Esophagus muscularis mucosa (tissue), 4 donors: Measurements from ENCODE around the gene CMBL. TPM values are rescaled to one million over a fixed set of nuclear protein-coding genes. Genes with fewer than 3 reads are reported as not detected.
"Not testable (repeated sequence)": the region's sequence is repeated elsewhere in the genome, so short reads cannot be mapped to it uniquely, and the experiment has no call there.

ENCODE experiments used
- DNase-seq: peaks from one replicate; pipeline ENCODE4 v3.0.0-alpha.2; 2017; ENCODE audit errors: extremely low spot score
- H3K27ac ChIP-seq, 4 donors: fragments of 200-600 bp; sonication (generic); replicated peaks in 1 of 4; 1 replicate in 3 of 4; 2 replicates in 1 of 4; pipeline ENCODE4 v1.5.1; 2016 to 2019; ENCODE audit warnings: mild to moderate bottlenecking in 1 of 4
- H3K27me3 ChIP-seq, 4 donors: fragments of 200-600 bp; sonication (generic); one replicate each; pipeline versions ENCODE4 v1.5.1 to v1.6.0; 2016 to 2019
- H3K36me3 ChIP-seq, 4 donors: fragments of 200-600 bp; sonication (generic); one replicate each; pipeline ENCODE4 v1.5.1; 2016 to 2019
- H3K4me1 ChIP-seq, 4 donors: fragments of 200-600 bp; sonication (generic); one replicate each; pipeline ENCODE4 v1.5.1; 2016 to 2019
- H3K4me3 ChIP-seq, 4 donors: fragments of 200-600 bp; sonication (generic); 1 replicate in 2 of 4; 2 replicates in 2 of 4; pipeline ENCODE4 v1.5.1; 2016 to 2019; ENCODE audit warnings: mild to moderate bottlenecking in 4 of 4, moderate library complexity in 1 of 4
- H3K9me3 ChIP-seq, 4 donors: fragments of 200-600 bp; sonication (generic); 1 replicate in 3 of 4; 2 replicates in 1 of 4; pipeline ENCODE4 v1.5.1; 2016 to 2019
- EP300 ChIP-seq: sonication (generic); formaldehyde crosslinking; IDR thresholded peaks from one replicate; pipeline ENCODE4 v1.6.1; 2017; ENCODE audit warnings: antibody characterized with exemption
- POLR2A ChIP-seq: fragments of 450-650 bp; IDR thresholded peaks from one replicate; pipeline ENCODE4 v1.6.1; 2017; ENCODE audit warnings: antibody characterized with exemption, moderate library complexity, mild to moderate bottlenecking, low read depth
- POLR2AphosphoS5 ChIP-seq, 2 donors: sonication (generic); formaldehyde crosslinking; IDR thresholded peaks; one replicate each; pipeline ENCODE4 v1.6.1; 2017; ENCODE audit warnings: antibody characterized with exemption in 2 of 2
- whole genome bisulfite sequencing: methylation state at CpG from one replicate; pipeline ENCODE4 v1.1.5; 2018; 5-methylcytosine and 5-hydroxymethylcytosine counted together
- intact Hi-C: fragments of 100-400 bp; cut with DNase I; formaldehyde crosslinking; loops from one replicate; pipeline ENCODE4 v1.15.1; 2023
- total RNA-seq, 4 donors: library from RNA; depleted of rRNA; stranded (reverse); fragments of >200 nt; gene quantifications; one replicate each; pipeline versions ENCODE4 v1.1.0 to v1.2.1, GENCODE V29; 2016
- TF ChIP-seq, protein P1 (sequence below), 3 experiments: fragments of 200-600 bp in 2 of 3; fragments of 450-650 bp in 1 of 3; sonication (generic) in 2 of 3; IDR thresholded peaks; one replicate each; pipeline ENCODE4 v1.5.1; 2017 to 2019; ENCODE audit warnings: antibody characterized with exemption in 3 of 3, mild to moderate bottlenecking in 2 of 3, moderate library complexity in 1 of 3

CMBL gene
- total RNA-seq, 4 donors from 2014 or later: 3.8 to 7.8 (median 5.1) TPM

DNA sequence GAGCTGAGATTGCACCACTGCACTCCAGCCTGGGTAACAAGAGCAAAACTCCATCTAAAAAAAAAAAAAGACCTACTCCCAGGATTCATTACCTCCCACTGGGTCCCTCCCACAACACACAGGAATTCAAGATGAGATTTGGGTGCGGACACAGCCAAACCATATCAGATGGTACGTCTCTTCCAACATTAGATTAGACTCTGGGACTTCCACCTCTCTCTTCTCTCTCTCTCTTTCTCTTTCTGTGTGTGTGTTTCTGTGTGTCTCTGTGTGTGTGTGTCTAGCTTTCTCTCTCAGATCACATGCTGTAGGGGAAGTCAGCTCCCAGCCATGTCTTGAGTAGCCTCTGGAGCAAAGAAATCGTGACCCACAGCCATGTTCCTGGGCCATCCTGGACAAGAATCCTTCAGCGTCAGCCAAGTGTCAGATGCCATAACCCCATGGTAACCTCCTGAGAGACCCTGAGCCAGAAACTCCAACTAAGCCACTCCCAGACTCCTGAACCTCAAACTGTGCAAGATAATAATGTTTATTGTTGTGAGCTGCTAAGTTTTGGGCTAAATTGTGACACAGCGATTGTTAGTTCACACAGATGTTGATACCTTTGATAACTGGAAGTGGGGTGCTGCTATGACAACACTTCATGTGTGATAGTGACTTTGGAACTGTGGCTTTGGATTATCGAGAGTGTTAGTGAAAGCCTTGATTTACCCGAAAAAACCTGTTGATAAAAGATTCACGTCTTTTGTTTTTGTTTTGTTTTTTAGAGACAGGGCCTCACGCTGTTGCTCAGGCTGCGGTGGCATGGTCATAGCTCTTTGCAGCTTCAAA, 4.1 kb upstream of the CMBL start:
- Histone ChIP-seq H3K36me3 (no peaks in the 10 kb centered on the region), H3K27me3 (no peaks in the 10 kb centered on the region), H3K9me3 (no peaks in the 10 kb centered on the region), H3K27ac (no peak overlapping the region), H3K4me1 (peaks cover under 1 to 15% (median 6%) of the 10 kb centered on the region in 4 donors), H3K4me3 (no peak overlapping the region)
- WGBS: 86% methylated on average over 10 of the region's 10 CpGs
- no peak for DNase-seq
- TF ChIP-seq, protein P1, sequence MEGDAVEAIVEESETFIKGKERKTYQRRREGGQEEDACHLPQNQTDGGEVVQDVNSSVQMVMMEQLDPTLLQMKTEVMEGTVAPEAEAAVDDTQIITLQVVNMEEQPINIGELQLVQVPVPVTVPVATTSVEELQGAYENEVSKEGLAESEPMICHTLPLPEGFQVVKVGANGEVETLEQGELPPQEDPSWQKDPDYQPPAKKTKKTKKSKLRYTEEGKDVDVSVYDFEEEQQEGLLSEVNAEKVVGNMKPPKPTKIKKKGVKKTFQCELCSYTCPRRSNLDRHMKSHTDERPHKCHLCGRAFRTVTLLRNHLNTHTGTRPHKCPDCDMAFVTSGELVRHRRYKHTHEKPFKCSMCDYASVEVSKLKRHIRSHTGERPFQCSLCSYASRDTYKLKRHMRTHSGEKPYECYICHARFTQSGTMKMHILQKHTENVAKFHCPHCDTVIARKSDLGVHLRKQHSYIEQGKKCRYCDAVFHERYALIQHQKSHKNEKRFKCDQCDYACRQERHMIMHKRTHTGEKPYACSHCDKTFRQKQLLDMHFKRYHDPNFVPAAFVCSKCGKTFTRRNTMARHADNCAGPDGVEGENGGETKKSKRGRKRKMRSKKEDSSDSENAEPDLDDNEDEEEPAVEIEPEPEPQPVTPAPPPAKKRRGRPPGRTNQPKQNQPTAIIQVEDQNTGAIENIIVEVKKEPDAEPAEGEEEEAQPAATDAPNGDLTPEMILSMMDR (IDR thresholded peaks at IDR 0.05): no peak
- TF ChIP-seq EP300 (no peak), POLR2A (no peak)
- intact Hi-C loops: no loop called here

DNA sequence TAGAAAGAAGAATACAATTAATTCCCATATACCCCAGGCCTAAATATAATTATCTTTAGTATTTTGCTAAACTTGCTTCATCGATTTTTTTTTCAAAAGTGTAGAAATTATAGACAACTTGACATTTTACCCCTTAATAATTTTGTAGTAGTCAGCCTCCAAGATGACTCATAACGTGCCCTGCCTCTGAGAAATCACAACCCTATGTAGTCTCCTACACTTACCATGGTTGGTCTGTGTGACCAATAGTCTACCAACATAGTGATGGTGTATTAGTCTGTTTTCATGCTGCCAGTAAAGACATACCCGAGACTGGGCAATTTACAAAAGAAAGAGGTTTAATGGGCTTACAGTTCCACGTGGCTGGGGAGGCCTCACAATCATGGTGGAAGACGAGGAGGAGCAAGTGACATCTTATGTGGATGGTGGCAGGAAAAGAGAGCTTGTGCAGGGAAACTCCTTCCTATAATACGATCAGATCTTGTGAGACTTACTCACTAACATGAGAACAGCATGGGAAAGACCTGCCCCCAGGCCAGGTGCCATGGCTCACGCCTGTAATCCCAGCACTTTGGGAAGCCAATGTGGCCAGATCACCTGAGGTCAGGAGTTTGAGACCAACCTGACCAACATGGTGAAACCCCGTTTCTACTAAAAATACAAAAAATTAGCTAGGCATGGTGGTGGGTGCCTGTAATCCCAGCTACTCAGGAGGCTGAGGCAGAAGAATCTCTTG, 3.3 kb upstream of the CMBL start:
- intact Hi-C loops, H3K27ac ChIP-seq, H3K4me3 ChIP-seq, H3K36me3 ChIP-seq, H3K9me3 ChIP-seq, H3K27me3 ChIP-seq, DNase-seq: not testable (repeated sequence)
- peaks cover 4 to 23% (median 14%) of the 10 kb centered on the region in 4 donors for H3K4me1 ChIP-seq
- 93% methylated on average over 8 of the region's 8 CpGs for WGBS

DNA sequence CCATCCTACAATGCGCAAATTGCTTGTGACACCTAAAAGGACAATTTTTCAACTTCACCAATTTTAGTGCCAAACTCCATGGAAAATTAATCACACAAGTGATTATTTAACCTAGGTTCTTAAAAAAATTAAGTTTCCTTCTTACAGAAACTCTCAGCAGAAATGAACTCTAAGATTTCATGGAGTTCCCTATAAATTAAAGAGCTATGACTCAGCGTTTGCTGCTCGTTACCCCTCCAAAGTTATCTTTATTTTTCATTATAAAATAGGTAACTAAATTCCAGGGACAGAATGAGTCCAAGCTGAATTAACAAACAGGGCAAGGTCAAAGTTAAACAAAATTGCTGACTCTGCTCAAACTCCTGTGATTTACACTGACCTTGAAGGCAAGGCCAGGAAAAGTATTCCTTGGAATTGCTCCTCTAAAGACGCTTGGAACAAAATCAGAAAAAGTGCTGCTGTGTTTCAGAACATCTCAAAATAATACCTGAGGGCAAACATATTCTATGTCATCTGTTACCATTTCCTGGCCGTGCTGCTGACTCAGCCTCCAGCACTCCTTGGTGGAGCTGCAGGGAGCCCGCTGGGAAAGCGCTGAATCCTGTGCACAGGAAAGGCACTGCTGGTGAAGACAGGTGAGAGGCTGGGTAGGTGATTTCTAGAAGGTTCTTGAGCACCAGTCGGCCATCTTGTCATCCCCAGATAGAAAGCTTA, 2.5 kb upstream of the CMBL start:
- no peak for DNase-seq
- Histone ChIP-seq H3K27me3 (no peaks in the 10 kb centered on the region), H3K27ac (no peak overlapping the region), H3K36me3 (no peaks in the 10 kb centered on the region), H3K4me3 (no peak overlapping the region), H3K9me3 (no peaks in the 10 kb centered on the region), H3K4me1 (peaks cover 4 to 24% (median 18%) of the 10 kb centered on the region in 4 donors)
- TF ChIP-seq EP300: no peak
- TF ChIP-seq, protein P1 (IDR thresholded peaks at IDR 0.05): no peak
- TF ChIP-seq POLR2A: no peak
- no peak for TF ChIP-seq POLR2AphosphoS5 (IDR thresholded peaks at IDR 0.05)
- WGBS: 78% methylated on average over 8 of the region's 8 CpGs
- intact Hi-C loops: no loop called here

DNA sequence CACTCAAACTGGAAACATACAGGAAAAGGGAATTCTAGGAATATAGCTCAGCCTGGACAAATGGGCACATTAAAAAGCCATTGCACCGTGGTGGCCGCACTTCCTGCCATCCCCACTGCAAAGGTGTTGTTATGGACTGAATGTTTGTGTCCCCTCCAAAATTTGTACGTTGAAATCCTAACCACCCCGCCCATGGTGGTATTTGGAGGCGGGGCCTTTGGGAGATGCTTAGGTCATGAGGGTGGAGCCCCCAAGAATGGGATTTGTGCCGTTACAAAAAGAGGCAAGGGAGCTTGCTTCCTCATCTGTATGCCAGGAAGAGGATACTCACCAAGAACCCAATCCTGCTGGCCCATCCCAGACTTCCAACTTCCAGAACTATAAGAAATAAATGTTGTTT, 1.1 kb upstream of the CMBL start:
- no peaks in the 10 kb centered on the region for H3K27me3 ChIP-seq
- no peaks in the 10 kb centered on the region for H3K9me3 ChIP-seq
- H3K4me3 ChIP-seq: no peak overlapping the region
- DNase-seq: no peak
- 98% methylated on average over 6 of the region's 6 CpGs for WGBS
- intact Hi-C loops: no loop called here
- H3K36me3 ChIP-seq: no peaks in the 10 kb centered on the region
- TF ChIP-seq, protein P1 (IDR thresholded peaks at IDR 0.05): no peak
- TF ChIP-seq EP300 (no peak), POLR2AphosphoS5 (IDR thresholded peaks at IDR 0.05) (no peak)
- H3K27ac ChIP-seq: no peak overlapping the region
- H3K4me1 ChIP-seq: peaks cover 4 to 24% (median 18%) of the 10 kb centered on the region in 4 donors

DNA sequence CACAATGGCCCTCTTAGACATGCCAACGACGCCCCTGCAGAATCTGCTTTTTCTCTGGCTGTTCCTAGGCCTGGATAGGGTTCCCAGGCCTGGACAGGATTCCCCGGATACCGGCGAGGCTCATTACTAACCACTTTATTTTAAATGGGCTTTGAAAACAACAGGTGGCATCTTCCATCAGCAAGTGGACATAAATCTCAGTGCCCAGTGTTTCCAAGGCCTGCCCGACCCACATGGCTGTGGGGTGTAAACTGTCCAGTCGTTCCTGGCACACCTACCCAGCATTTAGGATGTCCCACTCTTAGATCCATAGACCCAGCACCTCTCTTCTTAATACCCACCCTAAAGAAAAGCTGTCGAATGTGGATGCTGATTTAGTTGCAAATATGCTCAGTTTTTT, 896 bp downstream of the CMBL start:
- peak overlapping the region; percentile 76 to 84 (median 80) for H3K27ac ChIP-seq
- no peak for DNase-seq
- H3K9me3 ChIP-seq: no peaks in the 10 kb centered on the region
- no peaks in the 10 kb centered on the region for H3K36me3 ChIP-seq
- intact Hi-C loops: no loop called here
- WGBS: 46% methylated on average over 7 of the region's 8 CpGs
- H3K4me1 ChIP-seq: peaks cover 11 to 29% (median 24%) of the 10 kb centered on the region in 4 donors
- H3K4me3 ChIP-seq: peak overlapping the region; percentile 60 to 80 (median 68)
- no peaks in the 10 kb centered on the region for H3K27me3 ChIP-seq
- no peak for TF ChIP-seq POLR2AphosphoS5 (IDR thresholded peaks at IDR 0.05)
- TF ChIP-seq POLR2A: no peak
- TF ChIP-seq EP300: no peak
- TF ChIP-seq, protein P1 (IDR thresholded peaks at IDR 0.05): no peak
